IPS-11a (cell line): ENCODE data around the gene ATG5.

Experiments
- H3K4me3 ChIP-seq: one replicate; pipeline ENCODE4 v1.5.1; 2013; ENCODE audit warnings: low read depth, low read length, control low read depth

ATG5 gene

GRCh38 chr6:106184629-106185028 lies 140.9 kb downstream of the ATG5 start:
- no peak overlapping the region for H3K4me3 ChIP-seq

- no peak overlapping the region for H3K4me3 ChIP-seq
These were observed 142.1 kb downstream of the ATG5 start for GRCh38 chr6:106183430-106183829.

GRCh38 chr6:106182455-106182854 lies 143.1 kb downstream of the ATG5 start:
- no peak overlapping the region for H3K4me3 ChIP-seq

GRCh38 chr6:106181664-106182418 lies 143.7 kb downstream of the ATG5 start:
- H3K4me3 ChIP-seq = no peak overlapping the region

GRCh38 chr6:106180208-106180607 lies 145.4 kb downstream of the ATG5 start:
- H3K4me3 ChIP-seq = no peak overlapping the region

GRCh38 chr6:106178900-106179299 lies 146.7 kb downstream of the ATG5 start:
- H3K4me3 ChIP-seq = no peak overlapping the region

GRCh38 chr6:106177786-106178185 lies 147.8 kb downstream of the ATG5 start:
- no peak overlapping the region for H3K4me3 ChIP-seq

GRCh38 chr6:106173124-106173879 lies 152.3 kb downstream of the ATG5 start:
- no peak overlapping the region for H3K4me3 ChIP-seq

GRCh38 chr6:106170030-106170791 lies 155.3 kb downstream of the ATG5 start:
- no peak overlapping the region for H3K4me3 ChIP-seq

- H3K4me3 ChIP-seq = no peak overlapping the region
These were observed 156.0 kb downstream of the ATG5 start for GRCh38 chr6:106169517-106169916.

GRCh38 chr6:106168097-106168888 lies 157.3 kb downstream of the ATG5 start:
- H3K4me3 ChIP-seq = no peak overlapping the region

GRCh38 chr6:106167096-106167814 lies 158.3 kb downstream of the ATG5 start:
- H3K4me3 ChIP-seq = no peak overlapping the region

GRCh38 chr6:106165885-106166485 lies 159.6 kb downstream of the ATG5 start:
- H3K4me3 ChIP-seq = no peak overlapping the region

GRCh38 chr6:106163966-106164877 lies 161.3 kb downstream of the ATG5 start:
- H3K4me3 ChIP-seq = no peak overlapping the region

GRCh38 chr6:106163446-106163965 lies 162.1 kb downstream of the ATG5 start:
- H3K4me3 ChIP-seq = no peak overlapping the region

GRCh38 chr6:106162921-106163320 lies 162.6 kb downstream of the ATG5 start:
- H3K4me3 ChIP-seq = no peak overlapping the region

GRCh38 chr6:106161893-106162292 lies 163.7 kb downstream of the ATG5 start:
- H3K4me3 ChIP-seq = no peak overlapping the region

- H3K4me3 ChIP-seq = no peak overlapping the region
These were observed 164.2 kb downstream of the ATG5 start for GRCh38 chr6:106161311-106161874.
